HFFc6 (cell line): ENCODE results near the gene PRKAR1B. TPM values are rescaled to one million over a fixed set of nuclear protein-coding genes. Genes with fewer than 3 reads are reported as not detected.

ENCODE experiments used
- DNase-seq: peaks from one replicate; pipeline ENCODE4 v3.0.0-alpha.2; 2018
- H3K27ac Mint-ChIP-seq: 2 replicates; pipeline ENCODE4 v1.8.0; 2020; ENCODE audit warnings: mild to moderate bottlenecking, mixed read lengths
- H3K27me3 Mint-ChIP-seq: 2 replicates; pipeline ENCODE4 v1.8.0; 2021; ENCODE audit warnings: mild to moderate bottlenecking, moderate library complexity, mixed read lengths; ENCODE audit not compliant: insufficient read depth
- H3K36me3 Mint-ChIP-seq: 2 replicates; pipeline ENCODE4 v1.8.0; 2021; ENCODE audit warnings: low read depth, mixed read lengths
- H3K4me1 Mint-ChIP-seq: 2 replicates; pipeline ENCODE4 v1.8.0; 2020; ENCODE audit warnings: low read depth, mixed read lengths
- H3K4me3 Mint-ChIP-seq: 2 replicates; pipeline ENCODE4 v1.8.0; 2020; ENCODE audit warnings: mild to moderate bottlenecking, moderate library complexity, mixed read lengths
- H3K9me3 Mint-ChIP-seq: 2 replicates; pipeline ENCODE4 v1.8.0; 2020; ENCODE audit warnings: mild to moderate bottlenecking, mixed read lengths
- CTCF ChIP-seq: fragments of 200-600 bp; sonication (generic); IDR thresholded peaks from 2 replicates; pipeline ENCODE4 v1.5.0; 2021; ENCODE audit warnings: antibody characterized with exemption, mild to moderate bottlenecking
- total RNA-seq, 6 experiments: library from RNA; stranded (reverse); fragmentation: NEBNext Ultra II Directional; extraction: Animal tissue kit (Norgen Biotek cat#: 25700); gene quantifications; 2 replicates in 1 of 6; 3 replicates in 5 of 6; pipeline ENCODE4 v1.2.3, GENCODE V29; 2021

PRKAR1B gene
- total RNA-seq, 6 experiments from 2014 or later: 15.5 to 22.7 (median 17.1) TPM

DNA sequence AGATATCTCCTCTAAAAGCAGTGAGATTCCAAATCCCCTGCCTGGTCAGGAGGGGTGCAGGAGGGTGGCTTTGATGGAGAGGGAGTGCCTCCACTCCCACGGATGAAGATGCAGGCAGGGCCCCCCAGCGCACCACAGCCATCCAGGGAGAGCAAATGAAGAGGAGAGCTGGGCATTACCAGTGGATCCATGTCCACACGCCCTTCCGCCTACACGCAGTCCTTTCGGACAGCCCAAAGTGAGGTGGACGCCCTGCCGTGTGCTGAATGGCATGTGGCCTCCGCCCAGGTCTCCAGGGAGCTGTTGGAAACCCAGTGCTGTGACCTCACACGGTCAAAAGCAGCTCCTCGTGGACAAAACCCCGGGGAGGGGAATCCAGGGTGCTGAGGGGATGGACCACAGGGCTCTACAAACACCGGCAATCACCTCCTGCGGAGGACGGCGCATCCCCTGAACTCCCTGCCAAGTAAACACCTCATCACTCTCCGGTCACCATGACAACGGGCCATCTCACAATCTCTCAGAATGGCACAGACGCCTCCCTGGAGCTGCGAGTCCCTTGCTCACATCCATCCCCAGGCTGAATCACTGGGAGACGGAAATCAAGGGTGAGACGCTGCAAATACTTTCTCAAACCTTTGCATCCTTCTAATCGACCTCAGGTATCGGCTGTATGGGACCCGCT lies 35.6 kb downstream of the PRKAR1B start:
- peaks cover 1% of the 10 kb centered on the region for H3K27me3 Mint-ChIP-seq
- TF ChIP-seq CTCF: no peak
- DNase-seq: no peak
- H3K4me3 Mint-ChIP-seq: no peak overlapping the region
- H3K27ac Mint-ChIP-seq: no peak overlapping the region
- peaks cover 64% of the 10 kb centered on the region for H3K9me3 Mint-ChIP-seq
- H3K4me1 Mint-ChIP-seq: no peaks in the 10 kb centered on the region
- peaks cover 33% of the 10 kb centered on the region for H3K36me3 Mint-ChIP-seq

GRCh38 chr7:690478-691360 lies 36.4 kb downstream of the PRKAR1B start:
- Mint-ChIP-seq H3K4me3 (no peak overlapping the region), H3K9me3 (peaks cover 72% of the 10 kb centered on the region), H3K27ac (no peak overlapping the region)

DNA sequence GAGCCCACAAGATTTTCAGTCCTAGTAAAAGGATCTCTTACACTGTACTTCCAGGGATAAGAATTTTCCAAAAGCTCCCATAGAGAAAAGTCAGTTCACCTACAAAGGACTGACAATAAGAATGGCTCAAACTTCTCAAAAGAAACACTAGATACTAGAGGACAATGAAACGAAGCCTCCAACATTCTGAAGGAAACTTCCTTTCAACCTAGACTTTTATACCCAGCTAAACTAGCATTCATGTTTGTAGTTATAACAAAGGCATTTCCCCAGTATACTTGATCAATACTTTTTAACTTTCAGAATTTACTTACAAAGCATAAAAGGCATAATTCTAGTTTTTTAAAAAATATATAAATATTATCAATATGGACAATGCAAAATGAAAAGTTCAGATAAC lies 41.5 kb downstream of the PRKAR1B start:
- peaks cover 56% of the 10 kb centered on the region for H3K9me3 Mint-ChIP-seq
- no peak for DNase-seq
- peaks cover 2% of the 10 kb centered on the region for H3K27me3 Mint-ChIP-seq
- TF ChIP-seq CTCF: no peak
- no peak overlapping the region for H3K27ac Mint-ChIP-seq
- peaks cover 41% of the 10 kb centered on the region for H3K36me3 Mint-ChIP-seq
- no peaks in the 10 kb centered on the region for H3K4me1 Mint-ChIP-seq
- no peak overlapping the region for H3K4me3 Mint-ChIP-seq

More at GRCh38 chr7:690478-691360, 36.4 kb downstream of the PRKAR1B start:
- Mint-ChIP-seq H3K4me1 (no peaks in the 10 kb centered on the region), H3K27me3 (peaks cover 1% of the 10 kb centered on the region), H3K36me3 (peaks cover 36% of the 10 kb centered on the region)
- no peak for DNase-seq
- TF ChIP-seq CTCF: no peak

- no peak for TF ChIP-seq CTCF
- Mint-ChIP-seq H3K4me1 (no peaks in the 10 kb centered on the region), H3K36me3 (peaks cover 41% of the 10 kb centered on the region), H3K27me3 (peaks cover 2% of the 10 kb centered on the region), H3K9me3 (peaks cover 49% of the 10 kb centered on the region), H3K4me3 (no peak overlapping the region), H3K27ac (no peak overlapping the region)
- no peak for DNase-seq
Observed at GRCh38 chr7:684416-684815, 42.7 kb downstream of the PRKAR1B start.

- no peak for TF ChIP-seq CTCF
- Mint-ChIP-seq H3K9me3 (peaks cover 42% of the 10 kb centered on the region), H3K4me1 (no peaks in the 10 kb centered on the region), H3K27me3 (peaks cover 2% of the 10 kb centered on the region), H3K27ac (no peak overlapping the region), H3K4me3 (no peak overlapping the region), H3K36me3 (peaks cover 41% of the 10 kb centered on the region)
- no peak for DNase-seq
Observed at GRCh38 chr7:683526-684205, 43.4 kb downstream of the PRKAR1B start.
